IMR-90 (cell line): ENCODE results near the gene ATXN1. TPM values are rescaled to one million over a fixed set of nuclear protein-coding genes. Genes with fewer than 3 reads are reported as not detected.

ENCODE experiments used
- ATAC-seq: fragments of 200-7000 bp; cut with Tn5 transposase; 2 replicates; pipeline ENCODE4 v1.9.1; 2020; ENCODE audit warnings: low read depth, mild to moderate bottlenecking, moderate library complexity
- BruUV-seq: library from RNA; stranded (reverse); fragments of 400-500 nt; replicated peaks from 2 replicates; lab custom pipeline; 2021; lab: Mats Ljungman, UMichigan
- CTCF ChIA-PET: fragments of 300-600 bp; formaldehyde crosslinking; extraction: SDS; loops from one replicate; lab custom pipeline; 2021; ENCODE audit warnings: antibody characterized with exemption; lab: Yijun Ruan, JAX
- POLR2A ChIA-PET: fragments of 300-600 bp; sonication (Branson Sonifier 250); formaldehyde crosslinking; loops from one replicate; lab custom pipeline; 2022; ENCODE audit warnings: antibody characterized with exemption; ENCODE audit not compliant: unreplicated experiment; lab: Charles Lee
- DNase-seq: peaks from one replicate; pipeline ENCODE4 v3.0.0; 2013
- H2AFZ ChIP-seq: replicated peaks from 2 replicates; pipeline ENCODE3; 2013; ENCODE audit warnings: low read length, mild to moderate bottlenecking; ENCODE audit not compliant: poor library complexity
- H2AK5ac ChIP-seq: 2 replicates; pipeline ENCODE4 v1.6.1; 2013; ENCODE audit warnings: low read depth, low read length, inconsistent platforms
- H2AK9ac ChIP-seq: replicated peaks from 2 replicates; pipeline ENCODE3; 2013; ENCODE audit warnings: mild to moderate bottlenecking, low read depth, low read length, moderate library complexity; ENCODE audit not compliant: poor library complexity
- H2BK120ac ChIP-seq: 2 replicates; pipeline ENCODE4 v1.6.1; 2013; ENCODE audit warnings: low read depth, low read length, inconsistent platforms
- H2BK15ac ChIP-seq: 3 replicates; pipeline ENCODE4 v1.6.1; 2013; ENCODE audit warnings: low read depth, low read length, inconsistent platforms
- H2BK20ac ChIP-seq: 2 replicates; pipeline ENCODE4 v1.6.1; 2013; ENCODE audit warnings: low read depth, mild to moderate bottlenecking, inconsistent platforms, low read length, moderate library complexity
- H2BK5ac ChIP-seq: 2 replicates; pipeline ENCODE4 v1.6.1; 2013; ENCODE audit warnings: mild to moderate bottlenecking, low read depth, low read length, inconsistent platforms; ENCODE audit not compliant: poor library complexity, severe bottlenecking
- H3K14ac ChIP-seq: replicated peaks from 2 replicates; pipeline ENCODE4 v1.6.1; 2013; ENCODE audit warnings: low read depth, low read length, inconsistent platforms
- H3K18ac ChIP-seq: 2 replicates; pipeline ENCODE4 v1.6.1; 2013; ENCODE audit warnings: low read depth, low read length, control low read depth
- H3K23ac ChIP-seq: 2 replicates; pipeline ENCODE4 v1.6.1; 2013; ENCODE audit warnings: low read depth, low read length, inconsistent platforms
- H3K27ac ChIP-seq: 2 replicates; pipeline ENCODE4 v1.5.1; 2013; ENCODE audit warnings: mild to moderate bottlenecking, control low read depth, low read length; ENCODE audit not compliant: insufficient read depth
- H3K27me3 ChIP-seq: 2 replicates; pipeline ENCODE4 v1.6.1; 2013; ENCODE audit warnings: low read length; ENCODE audit not compliant: control insufficient read depth, insufficient read depth
- H3K36me3 ChIP-seq: 2 replicates; pipeline ENCODE4 v1.6.1; 2013; ENCODE audit warnings: low read length, mixed read lengths; ENCODE audit not compliant: control insufficient read depth, insufficient read depth
- H3K4ac ChIP-seq: 2 replicates; pipeline ENCODE4 v1.6.1; 2013; ENCODE audit warnings: low read depth, low read length, inconsistent platforms
- H3K4me1 ChIP-seq: 2 replicates; pipeline ENCODE4 v1.6.1; 2013; ENCODE audit warnings: low read length, mixed read lengths; ENCODE audit not compliant: control insufficient read depth, insufficient read depth
- H3K4me2 ChIP-seq: 2 replicates; pipeline ENCODE4 v1.6.1; 2013; ENCODE audit warnings: low read depth, mild to moderate bottlenecking, control low read depth, low read length, moderate library complexity
- H3K4me3 ChIP-seq: 2 replicates; pipeline ENCODE4 v1.5.1; 2013; ENCODE audit warnings: low read depth, mild to moderate bottlenecking, control low read depth, low read length, moderate library complexity; ENCODE audit not compliant: insufficient read depth
- H3K56ac ChIP-seq: 2 replicates; pipeline ENCODE4 v1.6.1; 2013; ENCODE audit warnings: low read length, inconsistent platforms; ENCODE audit not compliant: insufficient read depth; ENCODE audit errors: extremely low read depth
- H3K79me1 ChIP-seq, 2 experiments: 2 replicates each; pipeline ENCODE4 v1.6.1; 2013; ENCODE audit warnings: low read length in 2 of 2, inconsistent platforms in 1 of 2, low read depth in 1 of 2
- H3K9ac ChIP-seq: 2 replicates; pipeline ENCODE4 v1.6.1; 2013; ENCODE audit warnings: low read depth, low read length, control low read depth
- H3K9me1 ChIP-seq: 2 replicates; pipeline ENCODE4 v1.6.1; 2013; ENCODE audit warnings: low read length, inconsistent platforms; ENCODE audit not compliant: insufficient read depth
- H3K9me3 ChIP-seq: 2 replicates; pipeline ENCODE4 v1.6.1; 2013; ENCODE audit warnings: low read length; ENCODE audit not compliant: control insufficient read depth, insufficient read depth
- H4K20me1 ChIP-seq: 2 replicates; pipeline ENCODE4 v1.6.1; 2013; ENCODE audit warnings: low read length, inconsistent platforms; ENCODE audit not compliant: insufficient read depth
- H4K5ac ChIP-seq: 2 replicates; pipeline ENCODE4 v1.6.1; 2013; ENCODE audit warnings: mild to moderate bottlenecking, low read depth, low read length, control low read depth
- H4K8ac ChIP-seq, 2 experiments: 2 replicates each; pipeline ENCODE4 v1.6.1; 2013; ENCODE audit warnings: low read depth in 2 of 2, low read length in 2 of 2, control low read depth in 1 of 2, inconsistent platforms in 1 of 2
- H4K91ac ChIP-seq: 2 replicates; pipeline ENCODE4 v1.6.1; 2013; ENCODE audit warnings: low read depth, low read length, inconsistent platforms; ENCODE audit not compliant: insufficient read depth
- BHLHE40 ChIP-seq: fragments of 150-350 bp; IDR thresholded peaks from 2 replicates; pipeline ENCODE4 v1.6.1; 2016; ENCODE audit warnings: mild to moderate bottlenecking, low read depth, low read length
- CEBPB ChIP-seq: IDR thresholded peaks from 2 replicates; pipeline ENCODE4 v1.6.1; 2012; ENCODE audit warnings: low read depth, low read length, improper control_type of control experiment
- CHD1 ChIP-seq: IDR thresholded peaks from 2 replicates; pipeline ENCODE4 v1.6.1; 2012; ENCODE audit warnings: low read depth, low read length, improper control_type of control experiment
- FOS ChIP-seq: fragments of 150-350 bp; IDR thresholded peaks from 2 replicates; pipeline ENCODE4 v1.6.1; 2016; ENCODE audit warnings: low read depth, low read length
- MAFK ChIP-seq: IDR thresholded peaks from 2 replicates; pipeline ENCODE4 v1.6.1; 2012; ENCODE audit warnings: low read depth, low read length, improper control_type of control experiment
- MAZ ChIP-seq: IDR thresholded peaks from 2 replicates; pipeline ENCODE4 v1.6.1; 2012; ENCODE audit warnings: low read depth, mild to moderate bottlenecking, low read length, improper control_type of control experiment, moderate library complexity, borderline replicate concordance
- MXI1 ChIP-seq: IDR thresholded peaks from 2 replicates; pipeline ENCODE4 v1.6.1; 2012; ENCODE audit warnings: low read depth, mild to moderate bottlenecking, low read length, moderate library complexity, borderline replicate concordance
- NFE2L2 ChIP-seq: fragments of 150-350 bp; IDR thresholded peaks from 2 replicates; pipeline ENCODE4 v1.6.1; 2016; ENCODE audit warnings: low read depth, mild to moderate bottlenecking, low read length
- POLR2A ChIP-seq: IDR thresholded peaks from 2 replicates; pipeline ENCODE4 v1.6.1; 2012; ENCODE audit warnings: mild to moderate bottlenecking, low read depth, low read length
- RAD21 ChIP-seq: IDR thresholded peaks from 2 replicates; pipeline ENCODE4 v1.6.1; 2012; ENCODE audit warnings: low read length, improper control_type of control experiment
- RFX5 ChIP-seq: IDR thresholded peaks from 2 replicates; pipeline ENCODE4 v1.8.0; 2012; ENCODE audit warnings: low read depth, mild to moderate bottlenecking, low read length, moderate library complexity
- WGBS, 2 experiments: methylation state at CpG; one replicate each; pipeline versions ENCODE4 v1.1.5 to v1.1.7; 2013; ENCODE audit warnings: missing lambda C conversion rate in 2 of 2; ENCODE audit not compliant: insufficient read length in 1 of 2; ENCODE audit errors: extremely low coverage in 2 of 2; 5-methylcytosine and 5-hydroxymethylcytosine counted together
- dilution Hi-C: fragments of 300-500 bp; cut with HindIII; formaldehyde crosslinking; loops from one replicate; pipeline ENCODE4 v1.14.3; 2018; ENCODE audit warnings: low sequenced_read_pairs; ENCODE audit not compliant: unreplicated experiment
- in situ Hi-C: fragments of 300-500 bp; cut with MboI; formaldehyde crosslinking; loops from 3 replicates; pipeline ENCODE4 v1.14.3; 2019; ENCODE audit warnings: low sequenced_read_pairs, inconsistent platforms, mixed read lengths
- intact Hi-C: fragments of 100-400 bp; cut with micrococcal nuclease; formaldehyde crosslinking; loops from 2 replicates; pipeline ENCODE4 v1.10.0; 2022
- polyA plus RNA-seq, 3 experiments: library from polyadenylated mRNA; depleted of rRNA; stranded (reverse); fragments of >200 nt; gene quantifications; 2 replicates each; pipeline ENCODE4 v1.2.3, GENCODE V29; 2012; ENCODE audit warnings: low replicate concordance in 1 of 3
- total RNA-seq: library from RNA; depleted of rRNA; stranded (reverse); fragments of >200 nt; gene quantifications from 2 replicates; pipeline ENCODE4 v1.2.3, GENCODE V29; 2012
- TF ChIP-seq, protein P1 (sequence below): conservative IDR thresholded peaks from 2 replicates; pipeline ENCODE4 v1.5.1; 2012; ENCODE audit warnings: mild to moderate bottlenecking, low read depth, low read length, improper control_type of control experiment
- TF ChIP-seq, protein P2 (sequence below): fragments of 150-350 bp; IDR thresholded peaks from 2 replicates; pipeline ENCODE4 v1.6.1; 2016; ENCODE audit warnings: low read depth, mild to moderate bottlenecking, low read length, moderate library complexity, borderline replicate concordance

Gene ATXN1
- total and polyA plus RNA-seq, 2 of the 4 experiments (the other 2 are of a cell fraction) = 7.3 to 11.1 TPM

DNA sequence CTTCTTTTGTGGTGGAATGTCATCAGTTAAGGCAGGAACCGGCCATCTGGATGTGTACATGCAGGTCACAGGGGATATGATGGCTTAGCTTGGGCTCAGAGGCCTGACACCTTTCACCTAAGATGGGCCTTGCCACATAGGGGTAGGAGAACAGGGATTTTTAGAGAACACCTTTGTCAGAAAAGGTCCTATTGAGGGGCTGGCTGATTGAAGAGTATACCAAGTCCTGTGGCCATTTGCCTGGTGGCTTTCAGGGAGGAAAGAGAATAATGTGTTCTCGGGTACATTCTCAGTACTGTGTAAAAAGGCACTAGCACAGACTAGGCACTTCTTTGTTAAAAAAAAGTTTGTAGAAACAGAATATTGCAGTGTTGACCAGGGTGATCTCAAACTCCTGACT, 496.5 kb downstream of the ATXN1 start:
- BruUV-seq = no TSS peak
- Histone ChIP-seq H2AK5ac (no peak overlapping the region), H2BK5ac (no peak overlapping the region), H3K27ac (no peak overlapping the region), H3K4ac (no peak overlapping the region), H2AK9ac (no peak overlapping the region), H3K79me1 (no peaks in the 10 kb centered on the region), H3K23ac (no peak overlapping the region), H4K20me1 (no peaks in the 10 kb centered on the region), H3K27me3 (no peaks in the 10 kb centered on the region; the same call in 1 of the 2 replicates), H4K91ac (no peak overlapping the region), H3K9me3 (peaks cover 2% of the 10 kb centered on the region; the same call in 1 of the 2 replicates), H3K36me3 (no peaks in the 10 kb centered on the region), H3K56ac (no peak overlapping the region), H4K8ac (no peak overlapping the region), H3K4me1 (no peaks in the 10 kb centered on the region), H3K9me1 (no peaks in the 10 kb centered on the region), H3K4me3 (no peak overlapping the region), H2BK15ac (no peak overlapping the region), H3K9ac (no peak overlapping the region), H4K5ac (no peak overlapping the region), H2AFZ (no peak overlapping the region), H3K4me2 (no peak overlapping the region), H2BK120ac (no peak overlapping the region), H3K18ac (no peak overlapping the region), H3K14ac (no peak overlapping the region), H2BK20ac (no peak overlapping the region)
- intact Hi-C loops = no loop called here
- WGBS, 2 experiments = no CpG with 5 or more reads among the region's 2 CpGs
- in situ Hi-C loops = no loop called here
- ATAC-seq (no peak), DNase-seq (no peak)
- dilution Hi-C loops = no loop called here
- POLR2A ChIA-PET = interaction anchor here (0.6 kb wide), 1 partner anchor 18 kb away, joined by 10 read pairs; no protein-coding TSS in a partner anchor
- CTCF ChIA-PET = no interaction called here
- no peak for TF ChIP-seq CHD1
- no peak for TF ChIP-seq NFE2L2
- TF ChIP-seq, protein P1, sequence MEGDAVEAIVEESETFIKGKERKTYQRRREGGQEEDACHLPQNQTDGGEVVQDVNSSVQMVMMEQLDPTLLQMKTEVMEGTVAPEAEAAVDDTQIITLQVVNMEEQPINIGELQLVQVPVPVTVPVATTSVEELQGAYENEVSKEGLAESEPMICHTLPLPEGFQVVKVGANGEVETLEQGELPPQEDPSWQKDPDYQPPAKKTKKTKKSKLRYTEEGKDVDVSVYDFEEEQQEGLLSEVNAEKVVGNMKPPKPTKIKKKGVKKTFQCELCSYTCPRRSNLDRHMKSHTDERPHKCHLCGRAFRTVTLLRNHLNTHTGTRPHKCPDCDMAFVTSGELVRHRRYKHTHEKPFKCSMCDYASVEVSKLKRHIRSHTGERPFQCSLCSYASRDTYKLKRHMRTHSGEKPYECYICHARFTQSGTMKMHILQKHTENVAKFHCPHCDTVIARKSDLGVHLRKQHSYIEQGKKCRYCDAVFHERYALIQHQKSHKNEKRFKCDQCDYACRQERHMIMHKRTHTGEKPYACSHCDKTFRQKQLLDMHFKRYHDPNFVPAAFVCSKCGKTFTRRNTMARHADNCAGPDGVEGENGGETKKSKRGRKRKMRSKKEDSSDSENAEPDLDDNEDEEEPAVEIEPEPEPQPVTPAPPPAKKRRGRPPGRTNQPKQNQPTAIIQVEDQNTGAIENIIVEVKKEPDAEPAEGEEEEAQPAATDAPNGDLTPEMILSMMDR = no peak
- no peak for TF ChIP-seq POLR2A
- no peak for TF ChIP-seq BHLHE40
- TF ChIP-seq RFX5 = no peak
- no peak for TF ChIP-seq MXI1
- no peak for TF ChIP-seq FOS
- TF ChIP-seq MAZ = no peak
- TF ChIP-seq, protein P2, sequence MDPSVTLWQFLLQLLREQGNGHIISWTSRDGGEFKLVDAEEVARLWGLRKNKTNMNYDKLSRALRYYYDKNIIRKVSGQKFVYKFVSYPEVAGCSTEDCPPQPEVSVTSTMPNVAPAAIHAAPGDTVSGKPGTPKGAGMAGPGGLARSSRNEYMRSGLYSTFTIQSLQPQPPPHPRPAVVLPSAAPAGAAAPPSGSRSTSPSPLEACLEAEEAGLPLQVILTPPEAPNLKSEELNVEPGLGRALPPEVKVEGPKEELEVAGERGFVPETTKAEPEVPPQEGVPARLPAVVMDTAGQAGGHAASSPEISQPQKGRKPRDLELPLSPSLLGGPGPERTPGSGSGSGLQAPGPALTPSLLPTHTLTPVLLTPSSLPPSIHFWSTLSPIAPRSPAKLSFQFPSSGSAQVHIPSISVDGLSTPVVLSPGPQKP = no peak
- TF ChIP-seq MAFK = no peak
- no peak for TF ChIP-seq CEBPB
- no peak for TF ChIP-seq RAD21
